AG09309 (cell line): ENCODE measurements around the gene JAK1.

Source experiments
- DNase-seq: peaks from one replicate; pipeline ENCODE4 v3.0.0-alpha.2; 2010; ENCODE audit warnings: low read depth
- H3K4me3 ChIP-seq: 2 replicates; pipeline ENCODE4 v1.5.1; 2011; ENCODE audit warnings: mild to moderate bottlenecking, low read depth, low read length, moderate library complexity; ENCODE audit not compliant: control insufficient read depth
- CTCF ChIP-seq: IDR thresholded peaks from 2 replicates; pipeline ENCODE4 v1.5.1; 2011; ENCODE audit warnings: mild to moderate bottlenecking, low read depth, low read length, inconsistent platforms; ENCODE audit not compliant: insufficient read depth, control insufficient read depth; ENCODE audit errors: missing control alignments

Gene JAK1

GRCh38 chr1:64814427-64814826 lies 151.9 kb downstream of the JAK1 start:
- DNase-seq: no peak
- no peak overlapping the region for H3K4me3 ChIP-seq
- no peak for TF ChIP-seq CTCF

DNA sequence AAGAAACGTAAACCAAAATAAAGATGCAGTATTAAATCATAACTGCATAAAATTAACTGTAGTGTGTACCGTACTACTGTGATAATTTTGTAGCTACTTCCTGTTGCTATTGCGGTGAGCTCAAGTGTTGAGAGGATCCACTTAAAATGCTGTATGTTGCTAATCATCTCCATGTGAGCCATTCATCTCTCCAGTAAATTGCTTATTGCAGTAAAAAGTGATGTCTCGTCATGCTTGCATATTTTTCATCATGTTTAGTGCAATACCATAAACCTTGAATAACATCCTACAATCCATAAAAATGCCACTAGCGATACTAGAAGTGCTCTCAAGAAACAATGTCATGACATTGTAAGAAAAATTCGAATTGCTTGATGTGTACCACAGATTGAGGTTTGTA lies 155.2 kb downstream of the JAK1 start:
- TF ChIP-seq CTCF: no peak
- DNase-seq: no peak
- no peak overlapping the region for H3K4me3 ChIP-seq

GRCh38 chr1:64810001-64810400 lies 156.3 kb downstream of the JAK1 start:
- TF ChIP-seq CTCF: no peak
- H3K4me3 ChIP-seq: no peak overlapping the region
- no peak for DNase-seq

- H3K4me3 ChIP-seq: no peak overlapping the region
- TF ChIP-seq CTCF: no peak
- no peak for DNase-seq
These were observed 157.0 kb downstream of the JAK1 start for GRCh38 chr1:64809309-64809708.

DNA sequence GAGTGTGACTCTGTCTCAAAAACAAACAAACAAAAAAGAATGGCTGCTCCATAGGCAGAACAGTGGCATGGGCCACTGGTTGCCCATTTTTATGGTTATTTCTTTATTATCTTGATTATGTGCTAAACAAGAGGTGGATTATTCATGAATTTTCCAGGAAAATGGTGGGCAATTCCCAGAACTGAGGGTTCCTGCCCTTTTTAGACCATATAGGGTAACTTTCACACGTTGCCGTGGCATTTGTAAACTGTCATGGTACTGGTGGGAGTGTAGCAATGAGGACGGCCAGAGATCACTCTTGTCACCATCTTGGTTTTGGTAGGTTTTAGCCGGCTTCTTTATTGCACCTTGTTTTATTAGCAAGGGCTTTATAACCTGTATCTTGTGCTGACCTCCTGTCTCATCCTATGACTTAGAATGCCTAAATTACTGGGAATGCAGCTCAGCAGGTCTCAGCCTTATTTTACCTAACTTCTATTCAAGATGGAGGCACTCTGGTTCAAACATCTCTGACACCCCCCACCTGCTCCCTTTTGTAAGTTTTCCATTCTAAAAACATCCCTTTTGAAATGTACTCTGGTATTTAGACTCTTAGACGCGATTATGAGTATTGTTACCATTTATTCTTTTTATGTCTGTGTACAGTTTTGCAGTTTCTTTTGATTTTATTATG lies 164.4 kb downstream of the JAK1 start:
- TF ChIP-seq CTCF: no peak
- no peak overlapping the region for H3K4me3 ChIP-seq
- DNase-seq: no peak

DNA sequence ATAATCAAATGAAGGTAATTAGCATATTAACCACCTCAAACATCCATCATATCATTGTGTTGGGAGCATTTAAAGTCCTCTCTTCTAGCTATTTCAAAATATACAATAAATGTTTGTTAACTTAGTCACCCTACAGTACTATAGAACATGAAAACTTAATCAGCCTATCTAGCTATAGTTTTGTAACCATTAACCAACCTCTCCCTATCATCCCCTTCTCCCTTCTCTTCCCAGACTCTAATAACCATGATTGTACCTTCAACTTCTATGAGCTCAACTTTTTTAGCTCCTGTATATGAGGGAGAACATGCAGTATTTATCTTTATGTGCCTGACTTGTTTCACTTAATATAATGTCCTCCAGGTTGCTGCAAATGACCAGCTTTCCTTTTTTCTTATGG lies 167.5 kb downstream of the JAK1 start:
- no peak for DNase-seq
- TF ChIP-seq CTCF: no peak
- no peak overlapping the region for H3K4me3 ChIP-seq

DNA sequence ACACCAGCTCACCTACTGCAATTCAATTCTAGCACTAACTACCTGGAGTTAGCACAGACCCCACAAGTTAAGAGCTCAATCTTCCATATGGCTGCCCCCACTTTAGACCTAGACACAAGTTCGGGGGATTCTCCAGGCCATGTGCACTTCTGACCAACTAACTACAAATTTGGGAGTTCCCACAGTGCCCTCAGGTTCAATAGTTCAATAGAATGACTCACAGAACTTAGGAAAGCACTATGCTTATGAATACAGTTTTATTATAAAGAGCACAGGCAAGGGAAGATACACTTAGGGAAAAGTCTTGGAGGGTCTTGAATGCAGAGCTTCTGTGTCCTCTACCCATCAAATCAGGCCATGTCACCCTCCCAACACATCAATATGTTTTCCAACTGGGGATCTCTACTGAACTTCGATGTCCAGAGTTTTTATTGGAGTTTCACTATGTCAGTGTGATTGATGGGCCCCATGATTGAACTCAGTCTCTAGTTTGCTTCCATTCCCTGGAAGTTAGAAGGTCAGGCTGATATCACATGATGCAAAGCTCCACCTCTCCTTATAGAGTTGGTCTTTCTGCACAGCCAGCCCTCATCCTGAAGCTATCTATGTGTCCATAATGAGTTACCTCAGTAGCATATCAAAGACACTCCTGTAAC lies 175.4 kb downstream of the JAK1 start:
- no peak for DNase-seq
- TF ChIP-seq CTCF: no peak
- no peak overlapping the region for H3K4me3 ChIP-seq
